T-helper 17 cell (primary cell): ENCODE results near the gene KRT36. TPM values are rescaled to one million over a fixed set of nuclear protein-coding genes. Genes with fewer than 3 reads are reported as not detected.

ENCODE experiments used
- ATAC-seq: fragments of 150-1000 bp; cut with Tn5 transposase; 2 replicates; pipeline ENCODE4 v1.10.0; 2021; ENCODE audit warnings: mild to moderate bottlenecking, moderate library complexity
- DNase-seq, 3 donors: peaks; one replicate each; pipeline versions ENCODE4 v3.0.0 to v3.0.0-alpha.2; 2020 to 2021
- H3K9me3 ChIP-seq: one replicate; pipeline ENCODE4 v1.7.0; 2013; ENCODE audit warnings: low read length, mild to moderate bottlenecking; ENCODE audit not compliant: control insufficient read depth, poor library complexity, severe bottlenecking
- H3K27ac Mint-ChIP-seq: one replicate; pipeline ENCODE4 v1.8.0; 2022; ENCODE audit warnings: mild to moderate bottlenecking, moderate library complexity, mixed read lengths
- H3K27me3 Mint-ChIP-seq: one replicate; pipeline ENCODE4 v1.8.0; 2022; ENCODE audit warnings: mixed read lengths
- H3K36me3 Mint-ChIP-seq: one replicate; pipeline ENCODE4 v1.8.0; 2022; ENCODE audit warnings: low read depth, mixed read lengths
- H3K4me1 Mint-ChIP-seq: one replicate; pipeline ENCODE4 v1.8.0; 2022; ENCODE audit warnings: mild to moderate bottlenecking, mixed read lengths
- H3K4me3 Mint-ChIP-seq: one replicate; pipeline ENCODE4 v1.8.0; 2022; ENCODE audit warnings: mild to moderate bottlenecking, moderate library complexity, mixed read lengths
- total RNA-seq, 4 donors: library from RNA in 2 of 4; stranded (reverse) in 2 of 4; gene quantifications; one replicate each; pipeline ENCODE4 v1.2.3 and lab custom pipeline; 2022 to 2026

The KRT36 gene
- total RNA-seq, 2 donors from 2014 or later, result not detected

DNA sequence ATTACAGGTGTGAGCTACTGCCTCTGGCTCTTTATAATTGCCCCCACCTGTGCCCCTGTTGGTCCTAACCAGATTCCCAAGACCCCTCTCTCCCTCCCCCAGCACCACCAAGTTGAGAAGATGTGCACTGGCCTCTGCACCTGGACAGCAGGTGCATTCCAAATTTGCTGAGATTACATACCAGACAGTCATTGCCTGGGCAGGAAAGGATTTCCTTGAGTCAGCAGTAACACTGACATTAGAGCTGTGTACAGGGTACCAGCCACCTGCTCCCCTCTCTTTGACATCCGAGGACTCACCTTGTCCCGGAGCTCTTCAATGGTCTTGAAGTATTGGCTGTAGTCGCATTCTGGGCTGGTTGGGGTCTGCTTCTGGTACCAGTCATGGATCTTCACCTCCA lies 28.3 kb upstream of the KRT36 start:
- peaks cover 15% of the 10 kb centered on the region for H3K27me3 Mint-ChIP-seq
- no peak overlapping the region for H3K4me3 Mint-ChIP-seq
- H3K4me1 Mint-ChIP-seq, result peaks cover 6% of the 10 kb centered on the region
- H3K9me3 ChIP-seq, result no peaks in the 10 kb centered on the region
- no peak for ATAC-seq
- H3K27ac Mint-ChIP-seq, result no peak overlapping the region
- DNase-seq, result no peak
- no peaks in the 10 kb centered on the region for H3K36me3 Mint-ChIP-seq

DNA sequence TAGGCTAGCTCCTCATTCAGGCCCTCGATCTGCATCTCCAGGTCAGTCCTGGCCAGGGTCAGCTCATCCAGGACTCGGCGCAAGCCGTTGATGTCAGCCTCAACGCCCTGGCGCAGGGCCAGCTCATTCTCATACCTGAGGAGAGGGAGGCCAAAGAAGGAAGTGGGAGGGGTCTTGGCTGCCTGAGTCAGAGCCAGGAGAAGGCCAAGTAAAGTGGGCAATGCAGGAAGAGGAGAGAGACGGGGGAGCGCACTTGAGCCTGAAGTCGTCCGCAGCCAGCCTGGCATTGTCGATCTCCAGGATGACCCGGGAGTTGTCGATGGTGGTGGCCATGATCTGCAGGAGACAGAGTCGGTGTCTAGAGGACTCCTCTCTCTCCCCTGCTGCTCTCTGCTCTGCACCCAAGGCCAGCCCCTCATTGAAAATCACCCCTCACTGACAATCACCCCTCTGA lies 27.1 kb upstream of the KRT36 start:
- DNase-seq (no peak), ATAC-seq (no peak)
- Mint-ChIP-seq H3K4me3 (no peak overlapping the region), H3K4me1 (peaks cover 10% of the 10 kb centered on the region), H3K27me3 (peaks cover 22% of the 10 kb centered on the region), H3K36me3 (no peaks in the 10 kb centered on the region), H3K27ac (no peak overlapping the region)
- H3K9me3 ChIP-seq, result no peaks in the 10 kb centered on the region

DNA sequence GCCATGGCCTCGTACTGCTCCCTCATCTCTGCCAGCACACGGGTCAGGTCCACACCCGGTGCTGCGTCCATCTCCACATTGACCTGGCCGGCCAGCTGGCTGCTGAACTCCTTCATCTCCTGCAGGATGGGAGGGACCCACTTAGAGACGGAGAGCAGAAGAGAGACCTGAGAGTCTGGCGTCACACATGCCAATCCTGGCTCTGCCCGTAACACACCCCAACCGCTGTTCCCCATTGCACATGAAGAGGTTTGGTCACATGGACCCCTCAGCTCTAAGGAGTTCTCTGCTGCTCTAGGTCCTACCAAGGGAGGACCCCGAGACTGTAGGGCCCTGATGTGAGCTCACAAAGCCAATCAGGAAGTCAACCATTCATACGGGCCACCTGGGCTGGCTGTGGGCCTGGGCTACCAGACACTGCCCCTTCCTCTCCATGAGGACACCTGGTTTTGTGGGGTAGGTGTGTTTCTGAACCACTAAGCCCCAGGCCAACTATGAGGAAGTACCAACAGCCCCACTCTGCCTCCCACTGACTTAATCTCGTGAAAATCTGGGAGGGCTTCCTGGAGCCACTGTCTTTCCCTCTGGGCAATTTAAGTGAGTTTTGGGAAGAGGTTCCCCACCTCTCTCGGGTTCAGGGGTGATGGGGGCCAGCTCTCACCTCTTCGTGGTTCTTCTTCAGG lies 26.6 kb upstream of the KRT36 start:
- Mint-ChIP-seq H3K27me3 (peaks cover 22% of the 10 kb centered on the region), H3K27ac (no peak overlapping the region), H3K4me1 (peaks cover 10% of the 10 kb centered on the region), H3K4me3 (no peak overlapping the region), H3K36me3 (no peaks in the 10 kb centered on the region)
- no peaks in the 10 kb centered on the region for H3K9me3 ChIP-seq
- ATAC-seq, result no peak
- no peak for DNase-seq

DNA sequence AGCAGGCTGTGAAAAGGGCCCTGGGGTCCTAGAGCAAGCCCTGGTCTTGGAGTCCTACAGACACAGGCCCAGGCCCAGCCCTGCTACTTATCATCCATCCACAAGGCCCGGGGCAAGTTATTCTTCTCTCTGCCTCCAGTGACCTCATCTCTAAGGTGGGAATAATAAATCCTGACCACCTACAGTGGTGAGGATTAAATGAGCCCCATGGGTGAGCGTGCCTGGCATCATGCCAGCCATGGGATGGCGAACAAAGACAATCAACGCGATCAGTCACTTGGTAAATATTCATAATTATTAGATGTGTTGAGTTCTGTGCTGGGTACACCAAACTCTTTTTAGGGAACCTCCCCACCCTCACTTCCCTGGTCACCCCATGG lies 23.4 kb upstream of the KRT36 start:
- no peak for ATAC-seq
- no peak for DNase-seq
- H3K4me1 Mint-ChIP-seq, result peaks cover 10% of the 10 kb centered on the region
- no peaks in the 10 kb centered on the region for H3K9me3 ChIP-seq
- H3K27me3 Mint-ChIP-seq, result peaks cover 16% of the 10 kb centered on the region
- no peak overlapping the region for H3K4me3 Mint-ChIP-seq
- no peaks in the 10 kb centered on the region for H3K36me3 Mint-ChIP-seq
- no peak overlapping the region for H3K27ac Mint-ChIP-seq

DNA sequence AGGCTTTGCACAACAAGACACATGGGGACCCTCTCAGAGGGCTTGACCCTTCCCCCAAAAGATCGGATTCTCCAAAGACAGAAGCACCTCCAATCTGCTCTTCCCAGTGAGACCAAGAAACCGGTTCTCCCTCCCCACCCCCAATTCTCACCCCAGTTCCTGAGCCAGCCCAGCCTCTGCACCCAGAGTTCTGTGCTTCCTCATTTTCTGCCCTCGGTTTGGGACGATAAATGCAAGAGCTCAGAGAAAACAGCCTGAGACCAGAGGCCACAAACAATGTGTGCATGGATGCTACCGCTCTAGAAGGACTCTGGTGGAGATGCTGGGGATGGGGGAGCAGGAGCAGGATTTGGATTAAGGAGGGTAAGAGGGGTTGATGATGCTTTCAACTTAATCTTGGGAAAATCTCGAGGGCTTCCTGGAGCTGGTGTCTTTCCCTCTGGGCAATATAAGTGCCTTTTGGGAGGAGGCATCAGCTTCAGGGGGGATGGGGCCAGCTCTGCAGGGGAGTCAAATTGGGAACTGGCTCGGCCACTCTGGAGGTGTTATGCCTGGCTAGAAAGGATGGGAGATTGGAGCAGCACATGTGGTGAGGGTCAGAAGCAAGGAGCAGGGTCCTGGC lies 22.9 kb upstream of the KRT36 start:
- Mint-ChIP-seq H3K36me3 (no peaks in the 10 kb centered on the region), H3K27me3 (peaks cover 16% of the 10 kb centered on the region), H3K4me3 (no peak overlapping the region), H3K4me1 (peaks cover 10% of the 10 kb centered on the region), H3K27ac (no peak overlapping the region)
- ATAC-seq, result no peak
- H3K9me3 ChIP-seq, result no peaks in the 10 kb centered on the region
- no peak for DNase-seq

DNA sequence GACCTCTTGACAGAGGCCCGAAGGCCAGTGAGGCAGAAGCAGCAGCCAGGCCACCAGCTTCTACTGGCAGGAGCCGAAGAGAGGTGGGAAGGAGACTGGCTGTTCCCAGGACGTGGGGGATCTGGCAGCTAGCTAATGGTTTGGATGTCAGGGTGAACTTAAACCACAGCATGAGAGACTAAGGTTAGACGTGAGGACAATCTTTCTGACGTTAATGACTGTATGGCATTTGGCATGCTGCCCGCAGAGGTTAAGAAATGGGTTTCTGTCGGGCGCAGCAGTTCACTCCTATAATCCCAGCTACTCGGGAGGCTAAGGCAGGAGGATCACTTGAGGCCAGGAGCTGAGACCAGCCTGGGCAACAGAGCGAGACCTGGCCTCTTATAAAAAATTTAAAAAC lies 22.0 kb upstream of the KRT36 start:
- Mint-ChIP-seq H3K4me3 (no peak overlapping the region), H3K36me3 (no peaks in the 10 kb centered on the region), H3K4me1 (peaks cover 7% of the 10 kb centered on the region), H3K27ac (no peak overlapping the region), H3K27me3 (peaks cover 14% of the 10 kb centered on the region)
- DNase-seq, result no peak
- ATAC-seq, result no peak
- H3K9me3 ChIP-seq, result no peaks in the 10 kb centered on the region

DNA sequence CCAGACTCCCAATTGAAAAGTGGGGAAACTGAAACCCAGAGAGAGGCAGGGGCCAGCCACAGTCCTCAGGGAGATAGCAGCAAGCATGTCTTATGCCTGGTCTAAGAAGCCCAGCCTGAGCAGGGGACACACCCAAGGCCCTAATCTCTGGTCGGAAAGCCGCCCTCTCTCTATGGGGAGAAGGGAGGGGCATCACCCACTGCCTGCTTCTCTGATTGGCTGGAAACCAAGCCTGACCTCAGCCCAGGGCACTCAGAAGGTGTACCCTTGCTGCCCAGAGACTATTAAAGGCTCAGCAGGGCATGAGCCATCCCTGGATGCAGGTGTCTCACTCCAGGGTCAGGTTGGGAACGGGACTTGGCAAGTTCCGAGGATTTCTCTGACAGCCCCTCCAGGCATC lies 21.4 kb upstream of the KRT36 start:
- H3K36me3 Mint-ChIP-seq, result no peaks in the 10 kb centered on the region
- H3K9me3 ChIP-seq, result no peaks in the 10 kb centered on the region

DNA sequence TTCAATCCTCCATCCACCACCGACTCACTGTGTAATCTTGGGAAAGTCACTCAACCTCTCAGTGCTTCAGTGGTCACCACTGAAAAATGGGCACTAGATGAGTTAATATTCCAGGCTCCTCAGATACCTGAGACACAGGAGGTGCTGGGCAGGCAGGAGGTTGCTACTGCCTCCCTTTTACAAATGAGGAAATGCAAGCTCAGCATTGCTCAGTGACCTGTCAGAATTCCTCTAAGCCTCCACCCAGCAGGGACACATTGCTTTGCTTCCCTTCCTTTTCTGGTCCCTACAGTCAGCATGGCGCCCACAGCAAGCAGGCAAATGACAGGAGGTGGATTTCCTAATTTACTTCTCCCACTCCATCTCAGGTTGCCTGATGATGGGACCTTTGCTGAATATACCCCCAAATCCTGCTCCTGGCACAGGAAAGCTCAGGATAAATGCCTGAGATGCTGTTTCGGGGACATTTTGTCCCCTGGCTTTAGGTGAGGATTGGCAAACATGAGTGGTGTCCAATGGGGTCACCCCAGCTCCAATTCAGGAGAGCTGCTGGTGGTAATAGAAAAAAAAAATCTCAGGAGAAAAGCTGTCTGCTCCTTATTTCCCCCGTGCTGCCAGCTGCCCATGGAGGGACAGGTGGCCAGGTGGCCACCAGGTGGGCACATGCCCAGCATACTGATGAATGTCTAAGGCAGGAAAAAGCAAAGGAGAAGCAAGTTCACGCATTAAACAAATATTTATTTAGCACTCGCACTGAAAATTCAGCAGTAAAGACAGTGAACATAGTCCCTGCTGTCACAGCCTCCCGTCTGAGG lies 20.7 kb upstream of the KRT36 start:
- Mint-ChIP-seq H3K27me3 (peaks cover 7% of the 10 kb centered on the region), H3K27ac (no peak overlapping the region), H3K36me3 (no peaks in the 10 kb centered on the region), H3K4me3 (no peak overlapping the region), H3K4me1 (peaks cover 4% of the 10 kb centered on the region)
- ATAC-seq (no peak), DNase-seq (no peak)
- H3K9me3 ChIP-seq, result no peaks in the 10 kb centered on the region

More for the DNA sequence above, 21.4 kb upstream of the KRT36 start:
- Mint-ChIP-seq H3K27me3 (peaks cover 8% of the 10 kb centered on the region), H3K27ac (no peak overlapping the region), H3K4me1 (peaks cover 6% of the 10 kb centered on the region), H3K4me3 (no peak overlapping the region)
- ATAC-seq (no peak), DNase-seq (no peak)

DNA sequence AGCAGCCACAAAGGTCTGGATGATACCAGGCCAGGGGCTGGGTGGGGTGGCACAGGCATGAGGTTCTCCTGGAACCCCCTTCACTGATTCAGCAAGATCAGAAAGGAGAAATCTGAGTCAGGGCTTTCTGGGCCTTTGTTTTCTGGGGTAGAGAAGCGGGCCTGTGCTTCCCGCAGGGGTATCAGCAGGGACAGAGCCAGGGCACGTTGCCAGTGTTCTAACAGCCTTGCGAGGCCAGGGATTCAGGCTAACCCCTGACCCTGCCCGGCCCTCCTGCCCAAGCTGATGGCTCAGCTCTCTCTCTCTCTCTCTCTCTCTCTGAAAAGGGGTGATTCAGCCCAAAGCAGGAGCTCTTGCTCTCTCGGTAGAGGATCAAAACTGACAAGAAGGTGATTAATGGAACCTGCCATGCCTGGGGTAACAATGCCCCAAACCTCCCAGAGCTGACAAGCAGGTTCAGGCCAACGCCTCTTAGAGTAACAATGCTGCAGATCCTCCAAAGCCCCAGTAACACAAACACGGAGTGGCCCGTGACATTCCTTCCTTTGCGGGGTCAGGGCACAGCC lies 17.7 kb upstream of the KRT36 start:
- Mint-ChIP-seq H3K4me3 (no peak overlapping the region), H3K27me3 (peaks cover 1% of the 10 kb centered on the region), H3K4me1 (no peaks in the 10 kb centered on the region), H3K36me3 (no peaks in the 10 kb centered on the region), H3K27ac (no peak overlapping the region)
- no peak for ATAC-seq
- DNase-seq, result no peak
- H3K9me3 ChIP-seq, result no peaks in the 10 kb centered on the region

DNA sequence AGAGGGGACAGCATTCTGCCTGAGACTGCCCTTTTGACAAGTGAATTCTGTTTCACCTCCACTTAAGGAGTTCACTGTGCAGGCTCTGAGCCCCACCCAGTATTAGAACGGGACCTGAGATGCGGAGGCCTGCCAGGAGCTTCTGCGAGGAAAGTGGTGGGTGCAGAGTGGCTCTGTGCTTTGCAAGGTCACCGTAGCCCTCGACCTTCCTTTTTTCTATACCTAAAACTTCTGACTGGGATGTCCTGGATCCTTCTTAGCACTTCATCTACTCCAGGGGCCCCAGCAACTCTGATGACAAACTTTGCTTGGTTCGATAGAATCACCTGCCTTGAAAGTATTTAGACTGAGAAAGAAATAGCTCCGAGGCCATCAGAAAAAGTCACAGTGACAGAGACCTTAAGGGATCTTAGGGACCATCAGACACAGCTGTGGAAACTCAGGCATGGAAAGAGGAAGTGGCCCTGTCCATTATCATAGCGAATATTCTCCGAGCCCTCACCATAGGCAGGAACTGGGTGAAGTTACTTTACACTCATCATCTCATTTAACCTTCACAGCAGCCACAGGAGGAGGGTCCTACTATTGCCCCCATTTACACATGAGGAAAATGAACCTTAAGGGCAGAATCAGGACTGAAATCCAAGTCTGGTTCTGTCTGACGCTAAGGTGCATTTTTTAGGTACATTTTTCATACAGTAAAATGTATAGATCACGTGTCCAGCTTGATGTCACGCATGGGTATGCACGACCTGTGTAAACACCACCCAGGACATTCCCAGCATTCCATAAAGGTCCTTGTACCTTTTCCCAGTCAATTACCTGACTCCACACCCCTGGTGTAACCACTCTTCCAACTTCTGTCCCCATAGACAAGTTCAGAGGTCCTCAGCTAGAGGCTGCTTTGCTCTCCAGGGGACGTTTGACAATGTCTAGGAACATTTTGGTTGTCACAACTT lies 16.4 kb upstream of the KRT36 start:
- Mint-ChIP-seq H3K4me3 (no peak overlapping the region), H3K27me3 (no peaks in the 10 kb centered on the region), H3K36me3 (no peaks in the 10 kb centered on the region), H3K4me1 (no peaks in the 10 kb centered on the region), H3K27ac (no peak overlapping the region)
- DNase-seq (no peak), ATAC-seq (no peak)
- H3K9me3 ChIP-seq, result no peaks in the 10 kb centered on the region

DNA sequence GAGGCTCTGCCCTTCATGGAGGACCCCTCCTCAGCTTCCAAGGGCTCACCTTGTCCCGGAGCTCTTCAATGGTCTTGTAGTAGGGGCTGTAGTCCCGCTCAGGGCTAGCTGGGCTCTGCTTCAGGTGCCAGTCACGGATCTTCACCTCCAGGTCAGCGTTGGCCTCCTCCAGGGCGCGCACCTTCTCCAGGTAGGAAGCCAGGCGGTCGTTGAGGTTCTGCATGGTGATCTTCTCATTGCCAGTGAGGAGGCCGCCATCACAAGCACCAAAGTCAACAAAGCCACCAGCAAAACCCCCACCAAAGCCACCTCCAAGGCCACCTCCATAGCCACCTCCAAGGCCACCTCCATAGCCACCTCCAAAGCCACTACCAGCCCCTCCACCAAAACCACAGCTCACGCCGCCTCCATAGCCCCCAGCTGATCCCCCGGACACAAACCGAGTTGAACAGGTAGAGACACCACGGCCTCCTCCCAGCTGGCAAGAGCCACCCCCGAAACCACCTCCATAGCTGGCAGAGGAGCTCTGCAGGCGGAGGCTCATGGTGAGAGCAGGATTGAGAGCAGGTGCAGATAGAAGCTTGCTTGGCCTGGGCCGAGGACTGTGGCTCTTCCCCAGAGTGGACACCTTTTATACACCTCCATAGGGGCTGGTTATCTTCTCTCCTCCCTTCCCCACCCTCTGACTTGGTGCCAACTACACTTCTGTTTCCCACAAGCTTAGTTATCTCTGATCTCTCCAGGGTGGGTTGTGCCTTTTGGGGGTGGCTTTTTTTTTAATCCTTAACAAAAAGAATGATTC lies 15.5 kb upstream of the KRT36 start, which contains the start of gene KRT13:
TSS of gene KRT13 (minus strand) at position 606 of the 802 bp plus-strand sequence. CDS start at position 544, 62 bp downstream.
- no peak within 1 kb of the TSS for H3K27ac Mint-ChIP-seq
- H3K36me3 Mint-ChIP-seq, result no peaks in the 10 kb centered on the region
- H3K4me3 Mint-ChIP-seq, result no peak within 1 kb of the TSS
- H3K4me1 Mint-ChIP-seq, result peaks cover 2% of the 10 kb centered on the region
- peaks cover under 1% of the 10 kb centered on the region for H3K27me3 Mint-ChIP-seq
- DNase-seq, result no peak
- H3K9me3 ChIP-seq, result no peaks in the 10 kb centered on the region
- ATAC-seq, result no peak
